K562 (cell line): ENCODE results near the gene HACE1.

Experiments used
- CHAMP1 ChIP-seq: fragments of 450-650 bp; IDR thresholded peaks from 2 replicates; pipeline ENCODE4 v1.6.1; 2016; ENCODE audit warnings: mild to moderate bottlenecking
- CTCF ChIP-seq, 3 experiments: IDR thresholded peaks in 2 of 3; conservative IDR thresholded peaks in 1 of 3; 2 replicates each; pipeline ENCODE4 v1.5.1; 2011 to 2012; ENCODE audit warnings: low read length in 3 of 3, mild to moderate bottlenecking in 3 of 3, control low read depth in 2 of 3, improper control_type of control experiment in 1 of 3, inconsistent platforms in 1 of 3, low read depth in 1 of 3, mixed read lengths in 1 of 3, moderate library complexity in 1 of 3; ENCODE audit not compliant: insufficient read depth in 2 of 3
- ELF4 ChIP-seq: fragments of 450-650 bp; formaldehyde crosslinking; IDR thresholded peaks from 2 replicates; pipeline ENCODE4 v1.4.0; 2022; ENCODE audit warnings: missing genetic modification characterization
- ZNF778 ChIP-seq: fragments of 450-650 bp; formaldehyde crosslinking; IDR thresholded peaks from 2 replicates; pipeline ENCODE4 v1.4.0; 2020; ENCODE audit warnings: mild to moderate bottlenecking, moderate library complexity

DNA sequence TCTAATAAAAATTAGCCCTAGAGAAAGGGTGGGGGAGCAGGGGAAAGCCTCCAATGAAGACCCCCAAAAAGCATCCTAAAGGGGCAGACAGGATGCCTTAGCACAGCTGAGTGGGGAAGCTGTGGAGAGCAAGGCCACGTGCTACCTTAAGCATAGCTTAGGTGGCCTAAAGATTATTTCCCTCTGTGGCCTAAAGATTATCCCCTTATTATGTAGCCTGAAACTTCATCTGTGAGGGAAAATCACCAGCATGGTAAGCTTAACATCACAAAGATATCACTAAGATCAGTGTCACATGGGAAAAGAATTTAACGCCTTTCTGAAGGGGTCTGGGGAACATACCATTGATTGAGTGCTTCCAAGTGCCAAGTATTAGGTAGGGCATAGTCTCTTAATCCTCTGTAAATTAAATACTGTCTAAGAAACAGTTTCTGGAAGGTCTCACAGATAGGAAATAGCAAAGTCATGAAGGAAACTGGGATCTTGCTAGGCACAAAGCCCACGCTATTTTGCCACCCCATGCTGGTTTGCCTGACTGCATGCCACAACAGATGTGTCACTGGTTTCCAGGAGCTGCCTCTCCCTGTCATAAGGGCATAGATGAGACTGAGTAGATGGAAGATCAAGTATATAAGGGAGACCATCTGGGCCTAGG, 170.0 kb downstream of the HACE1 start:
- TF ChIP-seq ELF4 (CRISPR knock-in tag) (no peak), CTCF (IDR thresholded peaks at IDR 0.05 in 2 of 3, conservative IDR thresholded peaks at IDR 0.05 in 1 of 3; ENCODE audit: insufficient read depth in 2 of 3, low read depth in 1 of 3, low read length in 3 of 3) (no peak), ZNF778 (CRISPR knock-in tag) (no peak), CHAMP1 (no peak)
